ENCODE results near the gene KCNN4. TPM values are rescaled to one million over a fixed set of nuclear protein-coding genes. Genes with fewer than 3 reads are reported as not detected.

KCNN4 gene
- polyA plus RNA-seq, 1 of the 3 experiments (the other 2 are of a cell fraction) = 22.2 TPM

- WGBS (ENCODE audit: low lambda C conversion rate) = 95% methylated on average over 6 of the region's 6 CpGs
- Histone ChIP-seq H3K9me2 (no peaks in the 10 kb centered on the region), H3K4me3 (ENCODE audit: low read depth in 2 of 2, low read length in 1 of 2) (no peak overlapping the region; a peak in 1 of 4 replicates), H3F3A (replicated peaks; ENCODE audit: insufficient read depth) (peaks cover 52% of the 10 kb centered on the region), H3K27me3 (ENCODE audit: insufficient read depth) (no peaks in the 10 kb centered on the region), H2AFZ (ENCODE audit: low read depth) (no peak overlapping the region), H4K20me1 (ENCODE audit: insufficient read depth) (peaks cover 13% of the 10 kb centered on the region), H3K9me3 (no peaks in the 10 kb centered on the region), H3K27ac (ENCODE audit: low read depth in 2 of 2, low read length in 1 of 2) (peak overlapping the region in 1 of 2 experiments; percentile 100; a peak in 2 of 4 replicates), H3K36me3 (replicated peaks in 1 of 2; ENCODE audit: control insufficient read depth in 1 of 2, insufficient read depth in 2 of 2, low read length in 1 of 2) (peaks cover 38 to 40% of the 10 kb centered on the region in 2 experiments), H3K4me1 (ENCODE audit: control insufficient read depth in 1 of 2, insufficient read depth in 2 of 2, low read depth in 1 of 2, low read length in 1 of 2) (peaks cover 7 to 32% of the 10 kb centered on the region in 2 experiments; a peak in 2 of 4 replicates), H3K79me2 (ENCODE audit: insufficient read depth) (peaks cover 59% of the 10 kb centered on the region), H3K4me2 (peak overlapping the region; percentile 98), H3K9ac (peak overlapping the region; percentile 7; the same call in 1 of the 2 replicates)
- ChIA-PET POLR2A (no interaction called here), CTCF (interaction anchor here (0.8 to 3.2 kb wide), 6 partner anchors 14 to 58 kb away, joined by 3 to 10 read pairs (median 4); no protein-coding TSS in a partner anchor)
- TF ChIP-seq FOXJ3 (CRISPR knock-in tag; IDR thresholded peaks at IDR 0.05) (no peak), GATA2 (CRISPR knock-in tag; IDR thresholded peaks at IDR 0.05) (no peak), NFIC (IDR thresholded peaks at IDR 0.05; ENCODE audit: borderline replicate concordance) (no peak), MXI1 (IDR thresholded peaks at IDR 0.05; ENCODE audit: low read depth, low read length) (no peak), REST (IDR thresholded peaks at IDR 0.05; ENCODE audit: low read depth, low read length) (no peak), FOSL2 (IDR thresholded peaks at IDR 0.05; ENCODE audit: borderline replicate concordance, low read depth) (no peak), YY1 (IDR thresholded peaks at IDR 0.05; ENCODE audit: low read depth) (no peak), POLR2AphosphoS5 (IDR thresholded peaks at IDR 0.05; ENCODE audit: low read depth, low read length) (no peak), USF1 (IDR thresholded peaks at IDR 0.05; ENCODE audit: borderline replicate concordance, low read depth) (no peak), EZH2phosphoT487 (IDR thresholded peaks at IDR 0.05; ENCODE audit: borderline replicate concordance, low read depth) (no peak), GABPA (IDR thresholded peaks at IDR 0.05; ENCODE audit: low read depth) (no peak), RFX5 (IDR thresholded peaks at IDR 0.05; ENCODE audit: low read length) (no peak), SMC3 (IDR thresholded peaks at IDR 0.05; ENCODE audit: low read depth, low read length) (no peak), JUND (IDR thresholded peaks at IDR 0.05) (no peak), RXRA (IDR thresholded peaks at IDR 0.05; ENCODE audit: borderline replicate concordance, low read depth) (no peak)
- TF ChIP-seq, protein P1, sequence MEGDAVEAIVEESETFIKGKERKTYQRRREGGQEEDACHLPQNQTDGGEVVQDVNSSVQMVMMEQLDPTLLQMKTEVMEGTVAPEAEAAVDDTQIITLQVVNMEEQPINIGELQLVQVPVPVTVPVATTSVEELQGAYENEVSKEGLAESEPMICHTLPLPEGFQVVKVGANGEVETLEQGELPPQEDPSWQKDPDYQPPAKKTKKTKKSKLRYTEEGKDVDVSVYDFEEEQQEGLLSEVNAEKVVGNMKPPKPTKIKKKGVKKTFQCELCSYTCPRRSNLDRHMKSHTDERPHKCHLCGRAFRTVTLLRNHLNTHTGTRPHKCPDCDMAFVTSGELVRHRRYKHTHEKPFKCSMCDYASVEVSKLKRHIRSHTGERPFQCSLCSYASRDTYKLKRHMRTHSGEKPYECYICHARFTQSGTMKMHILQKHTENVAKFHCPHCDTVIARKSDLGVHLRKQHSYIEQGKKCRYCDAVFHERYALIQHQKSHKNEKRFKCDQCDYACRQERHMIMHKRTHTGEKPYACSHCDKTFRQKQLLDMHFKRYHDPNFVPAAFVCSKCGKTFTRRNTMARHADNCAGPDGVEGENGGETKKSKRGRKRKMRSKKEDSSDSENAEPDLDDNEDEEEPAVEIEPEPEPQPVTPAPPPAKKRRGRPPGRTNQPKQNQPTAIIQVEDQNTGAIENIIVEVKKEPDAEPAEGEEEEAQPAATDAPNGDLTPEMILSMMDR (IDR thresholded peaks at IDR 0.05) = no peak
- TF ChIP-seq, protein P2, sequence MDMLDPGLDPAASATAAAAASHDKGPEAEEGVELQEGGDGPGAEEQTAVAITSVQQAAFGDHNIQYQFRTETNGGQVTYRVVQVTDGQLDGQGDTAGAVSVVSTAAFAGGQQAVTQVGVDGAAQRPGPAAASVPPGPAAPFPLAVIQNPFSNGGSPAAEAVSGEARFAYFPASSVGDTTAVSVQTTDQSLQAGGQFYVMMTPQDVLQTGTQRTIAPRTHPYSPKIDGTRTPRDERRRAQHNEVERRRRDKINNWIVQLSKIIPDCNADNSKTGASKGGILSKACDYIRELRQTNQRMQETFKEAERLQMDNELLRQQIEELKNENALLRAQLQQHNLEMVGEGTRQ (IDR thresholded peaks at IDR 0.05; ENCODE audit: borderline replicate concordance, low read depth, low read length) = no peak
- no peak for DNase-seq
These were observed 28.4 kb downstream of the KCNN4 start for GRCh38 chr19:43752287-43752875.

All from SK-N-SH (cell line).